Spleen (tissue), 11 donors: ENCODE measurements around the gene STIM1. TPM values are rescaled to one million over a fixed set of nuclear protein-coding genes. Genes with fewer than 3 reads are reported as not detected.

ENCODE experiments used
- DNase-seq: peaks from one replicate; pipeline ENCODE4 v3.0.0-alpha.2; 2020
- H3K27ac ChIP-seq, 8 donors: fragments of 200-600 bp; sonication (generic) in 7 of 8; 1 replicate in 4 of 8; 2 replicates in 4 of 8; pipeline versions ENCODE4 v1.5.0 to v1.8.0; 2016 to 2021; ENCODE audit warnings: inconsistent platforms in 4 of 8, mild to moderate bottlenecking in 4 of 8, moderate library complexity in 1 of 8
- H3K27me3 ChIP-seq, 7 donors: fragments of 200-600 bp; sonication (generic) in 6 of 7; replicated peaks in 1 of 7; 1 replicate in 4 of 7; 2 replicates in 3 of 7; pipeline versions ENCODE4 v1.5.0 to v1.8.0; 2016 to 2021; ENCODE audit warnings: inconsistent platforms in 3 of 7, mild to moderate bottlenecking in 1 of 7
- H3K36me3 ChIP-seq, 6 donors: fragments of 200-600 bp; sonication (generic) in 5 of 6; 1 replicate in 4 of 6; 2 replicates in 2 of 6; pipeline versions ENCODE4 v1.5.0 to v1.8.0; 2016 to 2021; ENCODE audit warnings: inconsistent platforms in 2 of 6
- H3K4me1 ChIP-seq, 6 donors: fragments of 200-600 bp; sonication (generic) in 5 of 6; 1 replicate in 3 of 6; 2 replicates in 3 of 6; pipeline versions ENCODE4 v1.5.0 to v1.8.0; 2016 to 2021; ENCODE audit warnings: inconsistent platforms in 3 of 6
- H3K4me3 ChIP-seq, 8 donors: fragments of 200-600 bp; sonication (generic) in 7 of 8; 1 replicate in 4 of 8; 2 replicates in 4 of 8; pipeline versions ENCODE4 v1.5.0 to v1.8.0; 2016 to 2021; ENCODE audit warnings: inconsistent platforms in 4 of 8, mild to moderate bottlenecking in 4 of 8, moderate library complexity in 2 of 8
- H3K9me3 ChIP-seq, 8 donors: fragments of 200-600 bp; sonication (generic) in 7 of 8; 1 replicate in 4 of 8; 2 replicates in 4 of 8; pipeline versions ENCODE4 v1.5.0 to v1.8.0; 2016 to 2021; ENCODE audit warnings: inconsistent platforms in 4 of 8
- CTCF ChIP-seq, 11 experiments: fragments of 200-600 bp in 7 of 11; fragments of 450-650 bp in 4 of 11; sonication (generic) in 4 of 11; IDR thresholded peaks in 8 of 11; conservative IDR thresholded peaks in 3 of 11; 1 replicate in 7 of 11; 2 replicates in 4 of 11; pipeline versions ENCODE4 v1.4.0 to v1.8.0; 2016 to 2021; ENCODE audit warnings: antibody characterized with exemption in 11 of 11, inconsistent platforms in 4 of 11, mild to moderate bottlenecking in 1 of 11
- POLR2A ChIP-seq, 3 donors: fragments of 450-650 bp; IDR thresholded peaks; one replicate each; pipeline ENCODE4 v1.5.1; 2017; ENCODE audit warnings: antibody characterized with exemption in 3 of 3, mild to moderate bottlenecking in 1 of 3
- POLR2AphosphoS5 ChIP-seq, 3 donors: sonication (generic); formaldehyde crosslinking; IDR thresholded peaks; one replicate each; pipeline ENCODE4 v1.5.1; 2017; ENCODE audit warnings: antibody characterized with exemption in 3 of 3
- WGBS, 5 donors: extraction: QIAGEN DNeasy Blood & Tissue Kit in 3 of 5; methylation state at CpG; one replicate each; pipeline versions ENCODE4 v1.1.5 to v1.1.7; 2013 to 2018; 5-methylcytosine and 5-hydroxymethylcytosine counted together
- intact Hi-C: fragments of 100-400 bp; cut with DNase I; formaldehyde crosslinking; loops from one replicate; pipeline ENCODE4 v1.15.0; 2023; ENCODE audit warnings: low total_unique reads
- polyA plus RNA-seq, 3 donors: library from polyadenylated mRNA; stranded (reverse); fragments of 200-250 nt; gene quantifications; one replicate each; pipeline ENCODE4 v1.2.1, GENCODE V29; 2013
- total RNA-seq, 7 donors: library from RNA; depleted of rRNA in 3 of 7; stranded (reverse); fragments of >200 nt in 3 of 7; fragmentation: NEBNext Ultra II Directional in 4 of 7; extraction: Animal tissue kit (Norgen Biotek cat#: 25700) in 4 of 7; gene quantifications; one replicate each; pipeline versions ENCODE4 v1.1.0 to v1.2.1, GENCODE V29; 2016 to 2021
- donor health status: healthy with polysubstance abuse.
- donor health status: DM: no; HTN: no; CAD: no; lungs with moderate emphysema.
- donor health status: DM: no; HTN: no; CAD: no.
- donor health status: Bipolar disorder and iron deficiency.
- donor health status: healthy.
- donor health status: DM: no; HTN: no; CAD: no.
- donor health status: DM: yes; HTN: yes; CAD: no.

The STIM1 gene
- total and polyA plus RNA-seq, 10 donors, result 13.0 to 85.2 (median 58.0) TPM

- TF ChIP-seq POLR2A (IDR thresholded peaks at IDR 0.05) (no peak), POLR2AphosphoS5 (IDR thresholded peaks at IDR 0.05) (no peak), CTCF (IDR thresholded peaks at IDR 0.05 in 8 of 11, conservative IDR thresholded peaks at IDR 0.05 in 3 of 11) (no peak)
- WGBS, 5 donors, result 71 to 94% (median 86%) methylated on average over 2 of the region's 2 CpGs
- Histone ChIP-seq H3K4me3 (no peak overlapping the region), H3K27me3 (no peaks in the 10 kb centered on the region), H3K4me1 (peaks cover 0 to 70% (median 3%) of the 10 kb centered on the region in 6 donors), H3K9me3 (no peaks in the 10 kb centered on the region), H3K27ac (no peak overlapping the region), H3K36me3 (peaks cover 0 to 28% (median 10%) of the 10 kb centered on the region in 6 donors)
- intact Hi-C loops, result no loop called here
- DNase-seq, result no peak
Observed at GRCh38 chr11:3971756-3972404, 116.4 kb downstream of the STIM1 start.

- H3K27me3 ChIP-seq, result no peaks in the 10 kb centered on the region
- intact Hi-C loops, result no loop called here
- WGBS, 5 donors, result 88 to 98% (median 90%) methylated on average over 1 of the region's 1 CpG
- DNase-seq, result no peak
- H3K27ac ChIP-seq, result no peak overlapping the region
- no peaks in the 10 kb centered on the region for H3K9me3 ChIP-seq
- H3K36me3 ChIP-seq, result peaks cover 0 to 27% (median 10%) of the 10 kb centered on the region in 6 donors
- peaks cover 0 to 70% (median 3%) of the 10 kb centered on the region in 6 donors for H3K4me1 ChIP-seq
- H3K4me3 ChIP-seq, result no peak overlapping the region
- TF ChIP-seq POLR2AphosphoS5 (IDR thresholded peaks at IDR 0.05), result no peak
- no peak for TF ChIP-seq CTCF (IDR thresholded peaks at IDR 0.05 in 8 of 11, conservative IDR thresholded peaks at IDR 0.05 in 3 of 11)
- TF ChIP-seq POLR2A (IDR thresholded peaks at IDR 0.05), result no peak
Observed at GRCh38 chr11:3972431-3972830, 117.0 kb downstream of the STIM1 start.

- WGBS, 5 donors, result 91 to 96% (median 92%) methylated on average over 1 of the region's 1 CpG
- intact Hi-C loops, result no loop called here
- no peak overlapping the region for H3K4me3 ChIP-seq
Observed at GRCh38 chr11:3977078-3977477, 121.6 kb downstream of the STIM1 start.

More at GRCh38 chr11:3977078-3977477, 121.6 kb downstream of the STIM1 start:
- TF ChIP-seq CTCF (IDR thresholded peaks at IDR 0.05 in 8 of 11, conservative IDR thresholded peaks at IDR 0.05 in 3 of 11) (no peak), POLR2A (IDR thresholded peaks at IDR 0.05) (no peak)
- Histone ChIP-seq H3K27ac (no peak overlapping the region), H3K36me3 (peaks cover 0 to 11% (median 0%) of the 10 kb centered on the region in 6 donors), H3K27me3 (no peaks in the 10 kb centered on the region), H3K9me3 (no peaks in the 10 kb centered on the region), H3K4me1 (peaks cover 0 to 59% (median 9%) of the 10 kb centered on the region in 6 donors)
- DNase-seq, result no peak
